PC-3 (cell line): ENCODE data around the gene COQ8A. TPM values are rescaled to one million over a fixed set of nuclear protein-coding genes. Genes with fewer than 3 reads are reported as not detected.
A peak's percentile ranks its signal among the peaks of the same experiment; 100 is the strongest.

Source experiments
- ATAC-seq: fragments of 200-7000 bp; cut with Tn5 transposase; 2 replicates; pipeline ENCODE4 v1.9.1; 2020; ENCODE audit warnings: mild to moderate bottlenecking, moderate library complexity
- BruUV-seq: library from RNA; stranded (reverse); fragments of 400-500 nt; replicated peaks from 2 replicates; lab custom pipeline; 2021; lab: Mats Ljungman, UMichigan
- CTCF ChIA-PET: fragments of 300-600 bp; sonication (Branson Sonifier 250); formaldehyde crosslinking; loops from one replicate; lab custom pipeline; 2022; ENCODE audit warnings: antibody characterized with exemption; lab: Charles Lee
- POLR2A ChIA-PET: fragments of 300-600 bp; sonication (Branson Sonifier 250); formaldehyde crosslinking; loops from one replicate; lab custom pipeline; 2022; ENCODE audit warnings: antibody characterized with exemption; ENCODE audit not compliant: unreplicated experiment; lab: Charles Lee
- DNase-seq: peaks from one replicate; pipeline ENCODE4 v3.0.0-alpha.2; 2015
- H2AFZ ChIP-seq: fragments of 300-600 bp; sonication (generic); 2 replicates; pipeline ENCODE4 v1.6.0; 2016; ENCODE audit warnings: antibody characterized with exemption, low read length
- H3F3A ChIP-seq: fragments of 300-600 bp; sonication (generic); one replicate; pipeline ENCODE4 v1.6.0; 2017; ENCODE audit warnings: antibody characterized with exemption, low read length, control low read depth, mild to moderate bottlenecking; ENCODE audit not compliant: unreplicated experiment
- H3K27ac ChIP-seq: fragments of 300-600 bp; sonication (generic); 2 replicates; pipeline ENCODE4 v1.5.1; 2016; ENCODE audit warnings: mild to moderate bottlenecking, low read length
- H3K27me3 ChIP-seq: fragments of 300-600 bp; sonication (generic); 2 replicates; pipeline ENCODE4 v1.6.1; 2016; ENCODE audit warnings: low read length, mixed read lengths
- H3K36me3 ChIP-seq: fragments of 300-600 bp; sonication (generic); 2 replicates; pipeline ENCODE4 v1.6.1; 2016; ENCODE audit warnings: low read depth, mixed run types, low read length, mixed read lengths
- H3K4me1 ChIP-seq: fragments of 300-600 bp; sonication (generic); 2 replicates; pipeline ENCODE4 v1.5.1; 2016; ENCODE audit warnings: low read length; ENCODE audit not compliant: insufficient read depth
- H3K4me2 ChIP-seq: fragments of 300-600 bp; sonication (generic); 2 replicates; pipeline ENCODE4 v1.6.0; 2016; ENCODE audit warnings: low read length
- H3K4me3 ChIP-seq: fragments of 300-600 bp; sonication (generic); 2 replicates; pipeline ENCODE4 v1.5.1; 2016; ENCODE audit warnings: mild to moderate bottlenecking, low read length, mixed read lengths
- H3K79me2 ChIP-seq: fragments of 300-600 bp; sonication (generic); 2 replicates; pipeline ENCODE4 v1.6.1; 2017; ENCODE audit warnings: low read length, mixed read lengths
- H3K9ac ChIP-seq: fragments of 300-600 bp; sonication (generic); 2 replicates; pipeline ENCODE4 v1.6.0; 2016; ENCODE audit warnings: mild to moderate bottlenecking, low read length
- H3K9me2 ChIP-seq: fragments of 300-600 bp; sonication (generic); replicated peaks from 2 replicates; pipeline ENCODE4 v1.6.1; 2016; ENCODE audit warnings: mixed run types, low read length, mixed read lengths
- H3K9me3 ChIP-seq: fragments of 300-600 bp; sonication (generic); 2 replicates; pipeline ENCODE4 v1.6.1; 2016; ENCODE audit warnings: low read length, mixed read lengths
- H4K20me1 ChIP-seq: fragments of 300-600 bp; sonication (generic); 2 replicates; pipeline ENCODE4 v1.6.1; 2016; ENCODE audit warnings: low read length, mixed read lengths
- CTCF ChIP-seq: fragments of 300-600 bp; sonication (generic); conservative IDR thresholded peaks from 2 replicates; pipeline ENCODE4 v1.5.1; 2017; ENCODE audit warnings: antibody characterized with exemption, low read depth, mild to moderate bottlenecking, low read length
- EZH2 ChIP-seq: fragments of 300-600 bp; sonication (generic); IDR thresholded peaks from one replicate; pipeline ENCODE4 v1.6.1; 2017; ENCODE audit warnings: antibody characterized with exemption, mild to moderate bottlenecking, low read length; ENCODE audit not compliant: unreplicated experiment
- EZH2phosphoT487 ChIP-seq: fragments of 300-600 bp; sonication (generic); IDR thresholded peaks from 2 replicates; pipeline ENCODE4 v1.6.1; 2018; ENCODE audit warnings: mild to moderate bottlenecking, antibody characterized with exemption, low read length, borderline replicate concordance
- intact Hi-C: fragments of 100-400 bp; cut with micrococcal nuclease; formaldehyde crosslinking; loops from 2 replicates; pipeline ENCODE4 v1.9.0; 2023
- total RNA-seq: library from RNA; depleted of rRNA; stranded (reverse); fragments of >200 nt; gene quantifications from 2 replicates; pipeline ENCODE4 v1.2.3, GENCODE V29; 2014

COQ8A gene
- total RNA-seq, 1 experiment from 2014 or later: 67.0 TPM

- intact Hi-C loops: no loop called here
- CTCF ChIA-PET: no interaction called here
- BruUV-seq: no TSS peak
Measured at GRCh38 chr1:226953175-226953800, 13.2 kb downstream of the COQ8A start.

GRCh38 chr1:226954337-226954736, 14.2 kb downstream of the COQ8A start:
- no peak for TF ChIP-seq EZH2
- TF ChIP-seq CTCF: no peak
- no peak for TF ChIP-seq EZH2phosphoT487
- Histone ChIP-seq H3K4me1 (no peaks in the 10 kb centered on the region; the same call in 1 of the 2 replicates), H3K36me3 (peaks cover 5% of the 10 kb centered on the region), H3K4me2 (no peak overlapping the region), H3K9me3 (no peaks in the 10 kb centered on the region), H3K27me3 (no peaks in the 10 kb centered on the region), H3K79me2 (peaks cover 67% of the 10 kb centered on the region), H3K9me2 (no peaks in the 10 kb centered on the region), H3K9ac (no peak overlapping the region), H4K20me1 (0 out of 2 replicates have a peak, but pooled peaks cover 9% of the 10 kb centered on the region), H3K27ac (no peak overlapping the region), H3K4me3 (no peak overlapping the region), H2AFZ (no peak overlapping the region), H3F3A (no peaks in the 10 kb centered on the region)
- CTCF ChIA-PET: no interaction called here
- POLR2A ChIA-PET: no interaction called here
- no TSS peak for BruUV-seq
- no peak for DNase-seq
- peak; percentile 38; the same call in 1 of the 2 replicates for ATAC-seq
- intact Hi-C loops: no loop called here

More at GRCh38 chr1:226953175-226953800, 13.2 kb downstream of the COQ8A start:
- ATAC-seq (no peak), DNase-seq (no peak)
- Histone ChIP-seq H3K36me3 (peaks cover 5% of the 10 kb centered on the region), H3K9me2 (no peaks in the 10 kb centered on the region), H3K9me3 (no peaks in the 10 kb centered on the region), H3K27ac (no peak overlapping the region), H3K9ac (no peak overlapping the region), H3K27me3 (no peaks in the 10 kb centered on the region), H3F3A (no peaks in the 10 kb centered on the region), H4K20me1 (0 out of 2 replicates have a peak, but pooled peaks cover 9% of the 10 kb centered on the region), H2AFZ (no peak overlapping the region), H3K4me2 (no peak overlapping the region), H3K4me3 (no peak overlapping the region), H3K4me1 (no peaks in the 10 kb centered on the region; the same call in 1 of the 2 replicates), H3K79me2 (peaks cover 66% of the 10 kb centered on the region)
- POLR2A ChIA-PET: interaction anchor here (0.7 kb wide), 1 partner anchor 978 kb away, joined by 3 read pairs; no protein-coding TSS in a partner anchor
- TF ChIP-seq CTCF (no peak), EZH2 (no peak), EZH2phosphoT487 (no peak)

- no peak overlapping the region for H3K9ac ChIP-seq
- peak; percentile 11; the same call in 1 of the 2 replicates for ATAC-seq
Measured at GRCh38 chr1:226954777-226955176, 14.7 kb downstream of the COQ8A start.

More at GRCh38 chr1:226954777-226955176, 14.7 kb downstream of the COQ8A start:
- Histone ChIP-seq H3K4me3 (no peak overlapping the region), H4K20me1 (0 out of 2 replicates have a peak, but pooled peaks cover 9% of the 10 kb centered on the region), H3K9me3 (no peaks in the 10 kb centered on the region), H2AFZ (no peak overlapping the region), H3K79me2 (peaks cover 67% of the 10 kb centered on the region), H3K9me2 (no peaks in the 10 kb centered on the region), H3F3A (no peaks in the 10 kb centered on the region), H3K4me1 (no peaks in the 10 kb centered on the region; the same call in 1 of the 2 replicates), H3K27me3 (no peaks in the 10 kb centered on the region), H3K36me3 (peaks cover 5% of the 10 kb centered on the region), H3K4me2 (no peak overlapping the region), H3K27ac (no peak overlapping the region)
- BruUV-seq: no TSS peak
- DNase-seq: no peak
- TF ChIP-seq CTCF (no peak), EZH2phosphoT487 (no peak), EZH2 (no peak)
- ChIA-PET CTCF (no interaction called here), POLR2A (no interaction called here)
- intact Hi-C loops: no loop called here
